GM18519 (cell line): ENCODE results near the gene CD44.

Experiments used
- ATAC-seq: cut with Tn5 transposase; IDR thresholded peaks from one replicate; pipeline ENCODE4 v1.9.1; 2021; ENCODE audit warnings: mild to moderate bottlenecking, moderate library complexity; ENCODE audit not compliant: unreplicated experiment, low FRiP score

CD44 gene

DNA sequence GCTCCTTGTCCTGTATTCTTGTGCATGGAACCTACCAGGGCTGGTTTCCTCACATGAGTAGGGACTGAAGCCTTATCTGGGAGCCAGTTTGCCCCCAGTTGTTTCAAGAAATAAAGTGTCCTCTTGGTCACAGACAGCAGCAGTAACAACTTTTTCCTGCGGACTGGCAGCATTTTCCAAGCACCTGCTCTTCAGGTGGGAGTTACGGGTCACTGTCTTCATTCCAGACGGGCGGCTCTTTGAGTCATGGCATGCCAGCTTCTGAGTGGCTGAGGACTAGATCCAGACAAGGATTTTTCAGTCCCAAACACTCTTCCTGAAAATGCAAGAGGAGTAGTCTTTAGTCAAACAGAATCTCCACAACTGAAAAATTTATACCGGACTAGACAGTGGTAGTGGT, 2.7 kb upstream of the CD44 start:
- no peak for ATAC-seq

DNA sequence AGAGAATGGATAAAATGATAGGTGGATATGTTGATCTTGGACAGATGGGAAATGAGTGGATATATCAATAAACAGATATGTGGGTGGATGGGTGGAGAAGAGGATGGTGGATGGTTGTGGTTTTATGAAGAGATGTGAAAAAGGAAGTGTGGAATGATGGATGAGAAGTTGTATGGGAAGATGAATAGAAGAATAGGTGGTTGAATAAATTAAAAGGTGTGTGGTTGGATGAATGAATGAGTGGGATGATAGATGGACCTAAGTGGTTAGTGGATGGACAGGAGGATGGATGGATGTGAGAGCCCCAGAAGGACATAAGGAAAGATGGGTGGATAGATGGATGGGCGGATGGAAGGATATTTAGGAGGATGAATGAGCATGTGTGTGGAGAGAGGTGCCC, 913 bp upstream of the CD44 start:
- ATAC-seq = no peak

DNA sequence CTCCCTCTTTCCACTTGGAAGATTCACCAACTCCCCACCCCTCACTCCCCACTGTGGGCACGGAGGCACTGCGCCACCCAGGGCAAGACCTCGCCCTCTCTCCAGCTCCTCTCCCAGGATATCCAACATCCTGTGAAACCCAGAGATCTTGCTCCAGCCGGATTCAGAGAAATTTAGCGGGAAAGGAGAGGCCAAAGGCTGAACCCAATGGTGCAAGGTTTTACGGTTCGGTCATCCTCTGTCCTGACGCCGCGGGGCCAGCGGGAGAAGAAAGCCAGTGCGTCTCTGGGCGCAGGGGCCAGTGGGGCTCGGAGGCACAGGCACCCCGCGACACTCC, 397 bp upstream of the CD44 start:
- ATAC-seq = no peak

DNA sequence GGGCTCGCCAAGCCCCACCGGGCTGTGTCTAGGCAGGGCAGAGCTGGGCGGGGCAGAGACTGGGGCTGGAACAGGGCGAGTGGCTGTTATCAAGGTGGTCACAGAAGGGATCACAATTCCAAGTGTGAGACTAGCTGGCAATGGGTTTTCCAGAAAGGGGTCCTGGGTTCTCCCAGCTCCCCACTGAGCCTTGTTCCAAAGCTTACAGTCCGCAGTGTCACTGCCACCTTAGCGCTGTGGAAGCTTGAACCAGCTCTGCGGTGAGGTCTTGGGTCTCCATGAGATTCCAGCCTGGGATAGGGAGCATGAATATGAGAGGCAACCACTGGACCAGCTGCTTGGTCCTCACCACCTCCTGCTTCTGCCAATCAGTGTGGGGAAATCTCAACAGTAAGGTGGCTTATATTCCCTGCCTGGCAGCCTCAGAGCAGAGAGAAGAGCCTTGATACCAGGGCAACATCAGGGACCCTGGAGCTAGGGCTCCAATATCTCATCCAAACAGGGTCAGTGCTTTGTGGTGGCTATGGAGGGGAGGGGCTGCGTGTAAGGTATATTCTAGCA, 831 bp downstream of the CD44 start:
- ATAC-seq = no peak

DNA sequence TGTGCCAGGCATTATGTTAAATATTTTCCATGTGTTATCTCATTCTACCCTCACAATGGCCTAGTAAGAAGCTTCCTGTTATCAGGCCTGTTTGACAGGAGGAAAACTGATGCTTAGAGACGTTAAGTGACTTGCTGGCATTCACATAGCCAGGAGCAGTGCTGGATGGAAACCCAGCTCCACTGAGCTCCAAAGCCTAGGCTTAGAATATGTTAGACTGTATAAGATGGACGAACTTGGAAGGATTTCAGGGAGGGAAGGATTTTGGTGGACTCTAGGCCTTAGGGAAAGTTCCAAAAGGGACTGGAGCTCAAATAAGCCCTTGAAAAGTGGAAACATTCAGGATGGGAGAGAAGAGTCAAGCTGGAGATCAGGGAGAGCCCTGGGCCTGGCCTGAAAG, 2.1 kb downstream of the CD44 start:
- no peak for ATAC-seq

DNA sequence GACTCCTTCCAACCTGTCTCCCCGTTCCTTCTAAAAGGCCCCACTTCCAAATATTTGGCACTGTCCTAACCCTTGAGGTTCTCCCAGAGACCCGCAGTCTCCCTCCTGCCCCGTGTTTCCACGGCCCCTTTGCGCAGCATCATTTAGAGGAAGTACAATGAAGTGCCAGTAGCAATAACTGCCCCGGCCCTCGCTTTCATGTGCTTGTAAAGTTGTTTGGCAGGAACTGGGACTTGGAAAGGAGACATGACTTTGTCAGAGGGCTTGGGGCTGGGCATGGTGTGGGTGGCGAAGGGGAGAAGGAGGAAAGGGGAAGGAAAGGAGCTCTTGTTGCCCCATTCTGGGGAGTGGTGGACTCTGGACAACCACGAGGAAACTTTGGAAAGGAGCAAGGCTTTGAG, 2.6 kb downstream of the CD44 start:
- no peak for ATAC-seq

DNA sequence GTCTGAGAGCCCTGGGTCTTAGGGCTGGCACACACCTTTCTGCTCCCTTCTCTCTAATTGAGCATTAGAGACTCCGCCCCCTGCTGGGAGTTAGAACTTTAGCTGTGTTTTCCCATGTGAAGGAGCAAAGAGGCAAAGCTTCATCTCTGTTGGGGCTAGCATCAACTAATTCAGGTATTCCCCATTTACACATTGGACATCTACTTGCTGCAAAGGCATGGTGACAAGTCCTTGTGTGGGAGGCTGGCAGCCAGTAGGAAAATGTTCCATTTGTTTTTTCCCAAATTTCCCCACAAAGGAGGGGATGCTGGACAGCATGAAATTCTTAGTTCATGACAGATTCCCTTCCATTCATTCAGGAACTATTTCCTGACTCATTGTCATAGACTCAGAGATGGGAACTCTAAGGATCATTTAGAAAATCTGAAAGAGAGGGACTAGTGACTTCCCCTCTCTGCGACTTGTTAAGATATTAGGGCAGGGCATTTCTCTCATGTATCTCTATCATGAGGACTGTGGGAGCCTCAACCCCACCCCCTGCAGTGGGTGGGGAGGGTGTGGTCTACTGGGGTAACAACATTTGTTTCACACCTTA, 3.6 kb downstream of the CD44 start:
- no peak for ATAC-seq

DNA sequence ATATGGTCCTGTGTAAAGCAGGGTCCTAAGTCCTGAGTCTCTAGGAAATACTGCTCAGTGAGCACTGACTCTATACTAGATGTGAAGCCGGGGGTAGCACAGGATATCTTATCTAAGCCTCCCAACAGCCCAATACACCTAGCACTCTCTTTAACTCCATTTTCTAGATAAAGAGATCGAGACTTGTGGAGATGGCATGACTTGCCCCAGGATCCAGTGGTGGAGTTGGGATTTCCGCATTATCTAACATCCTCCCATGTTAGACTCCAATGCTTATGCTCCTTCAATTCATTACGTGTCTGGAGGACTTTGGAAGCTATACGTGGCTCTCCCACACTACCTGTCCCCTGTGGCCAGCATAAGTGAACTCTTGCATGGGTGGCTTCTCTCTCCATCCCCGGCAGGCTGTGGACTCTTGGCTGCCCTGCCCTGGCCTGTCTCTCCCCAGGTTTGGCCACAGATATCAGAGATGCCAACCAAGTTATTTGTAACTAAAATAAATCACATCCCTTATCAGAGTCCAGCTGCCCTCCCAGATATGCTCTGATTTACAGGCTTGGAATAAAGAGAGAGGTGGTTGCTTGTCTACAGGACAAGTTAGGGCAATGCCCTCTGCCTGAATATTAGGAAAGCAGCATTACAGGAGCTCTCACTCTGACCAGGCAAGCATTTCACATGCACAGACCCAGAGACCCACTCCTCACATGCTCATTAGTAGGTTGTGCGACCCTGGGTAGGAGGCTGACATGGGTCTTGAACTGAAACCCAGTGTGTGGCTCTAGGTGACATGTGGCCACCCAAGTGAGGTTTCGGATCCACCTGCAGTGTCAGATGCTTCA, 4.5 kb downstream of the CD44 start:
- ATAC-seq = no peak

DNA sequence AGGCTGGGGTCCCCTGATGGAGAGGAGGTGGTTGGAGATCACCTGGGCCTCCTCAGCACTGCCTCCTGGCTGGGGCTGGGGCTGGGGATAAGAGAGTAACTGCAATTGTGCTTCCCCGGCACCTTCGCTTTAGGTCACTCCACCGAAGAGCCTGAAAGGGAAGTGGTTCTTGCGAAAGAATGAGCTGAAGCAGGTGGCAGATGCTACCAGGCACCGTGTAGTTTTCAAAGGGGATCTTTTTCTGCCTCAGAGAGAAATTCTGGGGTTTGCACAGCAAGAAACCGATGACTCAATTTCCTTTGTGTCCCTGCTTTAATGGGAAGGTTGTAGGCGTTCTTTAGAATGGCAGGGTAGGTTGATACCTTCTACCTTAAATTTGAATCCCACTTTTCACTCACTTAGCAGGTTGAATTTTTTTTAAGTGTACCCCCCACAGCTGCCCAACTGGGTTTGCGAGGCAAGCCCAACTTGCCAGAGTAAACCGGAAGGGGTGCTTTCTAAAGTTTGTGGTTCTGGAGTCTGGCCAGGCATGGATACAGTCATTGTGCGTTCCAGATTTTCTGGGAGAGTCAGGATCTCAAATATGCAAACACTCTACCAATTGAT, 5.3 kb downstream of the CD44 start:
- peak; percentile 33 for ATAC-seq

DNA sequence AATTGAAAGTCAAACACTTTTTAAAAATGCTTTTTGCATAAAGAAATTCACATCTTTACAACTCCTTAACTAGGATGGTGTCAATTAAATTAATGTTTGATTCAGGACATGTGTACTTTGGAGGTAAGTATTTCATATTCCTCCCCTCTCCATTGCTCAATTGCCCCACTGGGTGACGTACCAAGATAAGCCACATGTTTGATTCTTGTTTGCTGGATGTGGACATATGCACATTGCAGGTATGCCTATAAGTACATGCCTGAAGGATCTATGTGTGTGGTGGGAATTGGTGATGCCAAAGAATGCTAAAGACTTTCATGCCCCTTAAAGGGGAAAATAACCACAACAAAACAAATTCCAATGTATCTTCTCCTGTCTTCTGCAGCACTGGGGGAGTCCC, 5.8 kb downstream of the CD44 start:
- no peak for ATAC-seq

DNA sequence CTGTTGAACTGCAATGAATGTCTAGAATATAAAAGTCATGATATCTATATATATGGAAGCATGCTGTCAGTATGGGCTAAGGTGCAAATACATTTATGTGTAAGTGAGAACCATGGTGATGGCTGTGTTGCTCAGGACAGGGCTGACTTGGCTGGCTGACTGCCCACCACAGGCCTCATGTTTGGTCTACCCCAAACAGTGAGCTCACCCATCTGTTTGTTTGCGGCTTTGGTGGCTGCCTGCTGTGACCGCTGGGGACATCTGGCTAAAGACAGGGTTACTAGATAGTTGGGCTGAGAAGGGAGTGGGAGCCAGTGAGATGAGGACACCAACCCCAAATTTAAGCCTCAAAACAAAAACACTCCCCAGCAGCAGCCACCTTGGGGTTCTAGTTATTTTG, 6.3 kb downstream of the CD44 start:
- ATAC-seq = peak; percentile 37

DNA sequence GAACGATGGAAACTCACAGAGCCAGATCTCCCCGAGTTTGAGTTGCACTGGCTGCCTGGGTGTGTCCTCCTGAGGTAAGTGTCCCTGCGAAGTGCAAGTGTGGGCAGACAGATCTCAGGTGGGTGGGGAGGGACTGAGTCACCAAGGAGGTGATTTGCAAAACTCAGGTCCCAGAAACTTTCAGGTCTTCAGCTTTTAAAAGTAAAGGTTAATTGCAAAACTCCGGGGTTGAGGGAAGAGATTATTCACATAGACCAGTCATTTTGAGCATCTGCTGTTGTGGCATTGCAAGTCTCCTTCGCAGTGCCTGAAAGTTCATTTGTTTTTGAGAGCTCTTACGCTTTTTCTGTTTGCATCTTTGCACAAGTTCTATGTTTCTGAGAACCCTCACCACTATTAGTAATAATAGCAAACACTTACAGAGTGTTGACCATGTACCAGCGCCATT, 7.1 kb downstream of the CD44 start:
- peak; percentile 27 for ATAC-seq

DNA sequence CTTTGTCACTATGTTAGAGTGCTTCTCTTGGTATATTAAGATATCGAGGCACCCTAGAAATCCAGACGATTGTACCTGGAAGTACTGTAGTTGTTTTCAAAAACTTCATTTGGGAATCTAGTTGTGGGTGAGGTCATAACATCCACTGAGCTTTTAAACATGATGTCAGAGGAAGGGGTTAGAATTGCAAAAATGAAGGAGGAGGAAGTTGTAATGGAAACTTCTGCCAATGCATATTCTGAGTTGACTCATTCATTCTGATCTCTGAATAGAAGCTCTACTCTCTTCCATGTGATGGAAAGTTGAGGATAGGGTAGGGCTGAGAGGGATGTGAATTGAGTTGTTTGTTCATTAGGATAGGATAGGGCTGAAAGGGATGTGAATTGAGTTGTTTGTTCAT, 7.7 kb downstream of the CD44 start:
- ATAC-seq = no peak

DNA sequence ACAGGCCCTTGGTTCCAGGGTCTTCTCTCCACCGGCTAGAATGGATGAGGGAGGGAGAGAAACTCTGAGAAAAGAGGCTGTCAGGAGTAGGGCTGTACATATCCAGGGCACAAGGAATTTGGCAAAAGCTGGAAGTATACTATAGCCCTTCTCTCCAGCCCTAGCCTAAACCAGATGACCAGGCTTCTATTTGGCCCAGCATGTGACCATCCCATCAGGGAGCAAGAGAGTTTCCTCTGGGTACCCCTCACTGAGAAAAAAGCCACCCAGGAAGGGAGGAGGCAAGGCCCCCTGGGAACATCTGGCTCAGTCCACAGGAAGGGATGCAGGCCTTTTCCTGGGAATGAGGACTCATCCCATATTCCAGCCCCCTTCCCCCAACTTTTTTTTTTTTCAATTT, 8.3 kb downstream of the CD44 start:
- ATAC-seq = no peak

DNA sequence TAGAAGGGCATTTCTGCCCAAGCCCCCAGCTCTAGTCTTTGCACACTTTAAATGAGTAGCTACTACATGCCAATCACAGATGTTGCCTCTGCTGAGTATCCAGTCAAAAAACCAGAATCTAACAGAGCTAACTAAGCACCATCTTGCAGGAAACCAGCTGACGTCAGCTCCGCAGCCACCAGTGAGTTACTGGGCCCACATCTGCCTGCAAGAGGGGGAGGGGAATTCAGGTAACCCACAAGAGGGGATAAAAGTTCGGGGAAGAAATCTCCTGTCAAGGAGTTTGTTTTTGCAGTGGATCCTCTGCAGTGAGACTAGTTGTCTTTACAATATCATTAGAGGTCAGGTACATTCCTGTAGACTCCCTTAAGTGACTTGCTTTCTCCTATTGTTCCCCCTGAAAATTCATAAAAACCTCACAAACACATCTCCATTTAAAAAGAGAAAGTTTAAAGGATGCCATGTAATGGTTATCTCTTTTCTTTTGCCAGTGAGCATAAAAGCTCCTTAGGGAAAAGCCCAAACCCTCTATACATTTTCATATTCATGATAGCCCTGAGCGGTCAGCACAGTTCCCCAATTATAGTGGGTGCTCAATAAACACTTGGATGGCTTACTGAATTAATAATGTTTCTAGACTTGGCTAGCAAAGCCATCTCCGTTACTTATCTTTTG, 9.3 kb downstream of the CD44 start:
- no peak for ATAC-seq

DNA sequence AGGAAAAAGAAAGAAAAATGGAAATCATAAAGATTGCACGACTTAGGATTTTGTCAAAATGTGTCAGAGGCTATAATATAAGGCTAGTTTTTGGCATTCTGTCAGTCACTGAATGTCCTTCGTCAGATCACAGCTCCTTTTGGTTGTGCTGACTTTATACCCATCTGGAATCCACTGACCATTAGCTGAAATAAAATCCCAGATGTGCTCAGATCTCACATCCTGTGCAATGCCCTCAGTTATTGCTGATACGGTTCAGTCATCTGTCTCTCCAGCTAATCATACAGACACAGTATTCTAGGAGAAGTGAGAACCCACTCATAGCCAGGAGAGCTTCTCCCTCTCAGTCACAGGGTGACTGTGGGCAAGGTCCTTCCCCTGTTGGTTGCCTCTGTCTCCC, 11.5 kb downstream of the CD44 start:
- ATAC-seq = no peak

DNA sequence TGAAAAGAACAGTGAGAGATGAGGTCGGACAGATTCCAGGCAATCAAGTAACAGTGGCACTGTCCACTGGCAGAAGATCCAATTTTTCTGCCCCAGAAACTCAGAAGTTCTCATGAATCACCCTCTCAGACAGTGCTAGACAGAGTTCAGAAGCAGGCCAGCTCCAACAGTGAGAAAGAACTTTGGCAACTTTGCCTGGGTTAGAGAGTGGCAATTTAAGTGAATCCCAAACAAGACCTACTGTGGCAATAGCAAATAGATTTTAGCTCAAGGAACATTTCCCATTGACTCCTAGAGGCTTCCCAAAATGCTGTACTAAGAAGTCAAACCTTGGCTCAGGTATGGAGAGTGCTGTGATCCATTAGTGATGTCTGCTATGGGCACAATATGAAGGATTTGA, 12.3 kb downstream of the CD44 start:
- ATAC-seq = no peak

DNA sequence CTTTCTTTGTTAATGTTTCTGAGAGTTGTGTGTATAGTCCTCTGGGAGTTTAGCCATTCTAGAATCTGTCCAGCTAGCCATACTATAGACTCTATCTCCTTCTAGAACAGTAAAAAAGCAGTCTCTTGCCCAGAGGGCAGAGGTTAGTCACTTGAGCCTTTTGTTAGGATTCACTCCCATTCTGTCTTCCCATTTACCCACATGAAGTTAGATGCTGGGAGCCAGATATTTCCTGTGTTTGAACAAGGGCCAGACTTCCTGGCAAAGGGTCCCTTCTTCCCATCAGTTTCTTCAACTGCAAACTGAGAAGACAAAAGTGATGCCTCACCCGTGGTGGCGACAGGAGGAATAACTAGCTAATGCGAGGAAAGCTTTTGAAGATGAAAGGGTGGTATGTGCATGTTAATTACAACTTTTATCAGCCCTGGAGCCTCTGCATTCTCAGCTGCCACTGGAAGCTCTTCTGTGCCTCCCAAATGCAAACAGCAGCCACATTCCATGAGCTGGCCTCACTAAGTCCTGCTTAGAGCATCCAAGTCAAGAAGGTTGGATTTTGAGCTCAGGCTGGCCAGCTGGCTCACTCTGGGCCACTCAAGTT, 12.8 kb downstream of the CD44 start:
- ATAC-seq = no peak

DNA sequence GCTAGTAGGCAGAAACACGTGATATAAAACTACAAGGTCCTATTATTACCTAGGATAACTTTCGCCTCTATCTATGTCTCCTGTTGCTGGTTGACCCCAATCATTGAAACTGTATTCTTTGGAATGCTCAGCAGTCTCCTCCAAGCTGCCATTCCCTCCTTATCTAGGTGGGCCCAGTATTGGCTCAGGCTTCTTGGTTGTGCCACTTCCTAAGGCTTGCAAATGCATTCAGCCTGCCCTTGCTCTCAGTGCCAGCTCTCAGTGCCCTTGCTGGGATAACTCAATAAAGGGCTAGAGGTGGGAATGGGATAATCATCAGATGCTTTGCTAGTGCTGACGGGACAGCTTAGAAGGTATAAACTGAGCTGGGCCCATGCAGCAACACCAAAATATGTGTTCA, 13.6 kb downstream of the CD44 start:
- no peak for ATAC-seq

DNA sequence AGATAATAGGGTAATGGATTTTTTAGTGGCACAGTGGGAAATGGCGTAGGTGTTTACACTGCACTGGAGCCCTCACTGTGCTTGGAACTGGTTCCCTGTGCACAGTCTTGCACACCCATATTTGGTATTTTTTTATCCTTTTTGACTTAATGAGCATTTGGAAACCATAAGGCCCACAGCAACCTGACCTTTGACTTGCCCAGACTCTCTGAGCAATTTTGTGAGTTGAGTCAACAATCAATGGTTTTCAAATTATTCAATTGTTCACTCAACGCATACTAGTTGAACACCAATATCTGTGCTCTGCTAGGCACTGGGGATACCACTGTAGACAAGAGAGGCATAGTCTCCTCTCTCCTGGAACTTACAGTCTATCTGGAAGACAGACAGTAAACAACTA, 14.3 kb downstream of the CD44 start:
- no peak for ATAC-seq

DNA sequence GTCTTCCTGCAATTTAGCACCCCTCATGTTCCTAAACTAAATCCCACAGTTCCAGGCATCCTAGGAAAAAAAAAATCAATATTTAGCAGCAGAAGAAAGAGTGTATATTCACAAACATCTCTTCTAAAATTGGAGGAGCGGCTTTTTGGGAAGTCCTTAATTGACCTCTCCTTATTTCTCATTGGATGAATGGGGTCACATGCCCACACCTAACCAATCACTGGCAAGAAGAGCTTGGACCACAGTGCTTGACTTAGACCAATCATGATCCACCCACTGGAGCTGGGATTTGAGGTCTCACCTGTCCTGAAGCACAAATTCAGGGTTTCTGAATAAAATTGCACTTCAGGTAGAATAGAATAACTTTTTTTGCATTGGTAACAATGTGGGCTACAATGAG, 16.0 kb downstream of the CD44 start:
- no peak for ATAC-seq
